Type B pancreatic cell (in vitro differentiated cells): ENCODE measurements around the gene MEPCE. TPM values are rescaled to one million over a fixed set of nuclear protein-coding genes. Genes with fewer than 3 reads are reported as not detected.

ENCODE experiments used
- DNase-seq: peaks from one replicate; pipeline ENCODE4 v3.0.0; 2021; ENCODE audit warnings: mixed read lengths; ENCODE audit not compliant: unreplicated experiment; ENCODE audit errors: extremely low spot score
- H3K27ac Mint-ChIP-seq: 2 replicates; pipeline ENCODE4 v1.8.0; 2021; ENCODE audit warnings: mild to moderate bottlenecking, mixed read lengths
- H3K27me3 Mint-ChIP-seq: 2 replicates; pipeline ENCODE4 v1.8.0; 2021; ENCODE audit warnings: mixed read lengths
- H3K36me3 Mint-ChIP-seq: 2 replicates; pipeline ENCODE4 v1.8.0; 2021; ENCODE audit warnings: mixed read lengths
- H3K4me1 Mint-ChIP-seq: one replicate; pipeline ENCODE4 v1.8.0; 2021; ENCODE audit warnings: mixed read lengths; ENCODE audit not compliant: unreplicated experiment
- H3K4me3 Mint-ChIP-seq: 2 replicates; pipeline ENCODE4 v1.8.0; 2021; ENCODE audit warnings: mild to moderate bottlenecking, mixed read lengths
- H3K9me3 Mint-ChIP-seq: 2 replicates; pipeline ENCODE4 v1.8.0; 2021; ENCODE audit warnings: mixed read lengths
- total RNA-seq: library from RNA; stranded (reverse); gene quantifications from 2 replicates; pipeline ENCODE4 v1.2.1, GENCODE V29; 2021; ENCODE audit warnings: low replicate concordance
- TF ChIP-seq, protein P1 (sequence below): fragments of 200-600 bp; sonication (generic); conservative IDR thresholded peaks from 2 replicates; pipeline ENCODE4 v1.5.0; 2021; ENCODE audit warnings: antibody characterized with exemption, mild to moderate bottlenecking

The MEPCE gene
- total RNA-seq, 1 donor from 2014 or later, result 36.6 TPM

DNA sequence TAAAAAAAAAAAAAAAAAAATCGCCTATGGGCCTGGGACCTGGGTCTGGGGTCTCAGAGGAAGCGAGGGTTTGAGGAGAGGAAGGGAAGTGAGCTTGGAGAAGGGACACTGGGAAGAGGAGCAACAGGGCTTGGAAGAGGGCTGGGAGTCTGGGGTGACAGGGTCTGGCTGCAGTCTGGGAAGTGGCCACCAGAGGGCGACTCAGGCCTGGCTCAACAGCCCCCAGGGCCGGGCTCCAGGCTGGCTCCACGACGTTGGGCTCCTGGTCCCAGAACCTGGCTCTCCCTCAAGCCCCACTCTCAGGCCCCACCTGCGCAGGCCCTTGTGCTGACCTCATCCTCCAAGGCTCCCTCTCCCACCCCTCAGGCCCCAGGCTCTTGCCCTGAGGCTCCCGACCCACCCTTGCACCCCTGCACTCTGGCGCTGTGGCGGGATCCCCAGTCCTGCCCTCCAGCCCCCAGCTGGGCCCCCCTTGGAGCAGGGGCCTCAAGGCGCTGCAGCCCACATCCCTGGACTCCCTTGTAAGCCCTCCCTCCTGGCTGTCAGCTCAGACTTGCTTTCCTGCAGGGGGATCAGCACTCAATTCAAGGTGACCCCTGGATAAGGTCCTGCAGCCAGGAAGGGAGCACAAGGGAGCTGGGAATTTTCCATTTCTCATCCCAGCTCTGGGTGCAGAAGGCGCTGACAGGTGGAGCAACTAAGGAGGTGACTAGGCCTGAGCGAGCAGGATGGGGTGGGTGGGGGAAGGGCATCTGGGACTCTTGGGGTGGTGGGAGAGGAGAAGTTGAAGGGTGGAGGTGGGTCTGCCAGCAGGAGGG lies 39.8 kb downstream of the MEPCE start:
- Mint-ChIP-seq H3K27me3 (no peaks in the 10 kb centered on the region), H3K4me1 (no peaks in the 10 kb centered on the region), H3K27ac (no peak overlapping the region), H3K36me3 (no peaks in the 10 kb centered on the region), H3K4me3 (no peak overlapping the region), H3K9me3 (no peaks in the 10 kb centered on the region)
- peak; percentile 89 for DNase-seq
- TF ChIP-seq, protein P1, sequence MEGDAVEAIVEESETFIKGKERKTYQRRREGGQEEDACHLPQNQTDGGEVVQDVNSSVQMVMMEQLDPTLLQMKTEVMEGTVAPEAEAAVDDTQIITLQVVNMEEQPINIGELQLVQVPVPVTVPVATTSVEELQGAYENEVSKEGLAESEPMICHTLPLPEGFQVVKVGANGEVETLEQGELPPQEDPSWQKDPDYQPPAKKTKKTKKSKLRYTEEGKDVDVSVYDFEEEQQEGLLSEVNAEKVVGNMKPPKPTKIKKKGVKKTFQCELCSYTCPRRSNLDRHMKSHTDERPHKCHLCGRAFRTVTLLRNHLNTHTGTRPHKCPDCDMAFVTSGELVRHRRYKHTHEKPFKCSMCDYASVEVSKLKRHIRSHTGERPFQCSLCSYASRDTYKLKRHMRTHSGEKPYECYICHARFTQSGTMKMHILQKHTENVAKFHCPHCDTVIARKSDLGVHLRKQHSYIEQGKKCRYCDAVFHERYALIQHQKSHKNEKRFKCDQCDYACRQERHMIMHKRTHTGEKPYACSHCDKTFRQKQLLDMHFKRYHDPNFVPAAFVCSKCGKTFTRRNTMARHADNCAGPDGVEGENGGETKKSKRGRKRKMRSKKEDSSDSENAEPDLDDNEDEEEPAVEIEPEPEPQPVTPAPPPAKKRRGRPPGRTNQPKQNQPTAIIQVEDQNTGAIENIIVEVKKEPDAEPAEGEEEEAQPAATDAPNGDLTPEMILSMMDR, result peak; percentile 92

DNA sequence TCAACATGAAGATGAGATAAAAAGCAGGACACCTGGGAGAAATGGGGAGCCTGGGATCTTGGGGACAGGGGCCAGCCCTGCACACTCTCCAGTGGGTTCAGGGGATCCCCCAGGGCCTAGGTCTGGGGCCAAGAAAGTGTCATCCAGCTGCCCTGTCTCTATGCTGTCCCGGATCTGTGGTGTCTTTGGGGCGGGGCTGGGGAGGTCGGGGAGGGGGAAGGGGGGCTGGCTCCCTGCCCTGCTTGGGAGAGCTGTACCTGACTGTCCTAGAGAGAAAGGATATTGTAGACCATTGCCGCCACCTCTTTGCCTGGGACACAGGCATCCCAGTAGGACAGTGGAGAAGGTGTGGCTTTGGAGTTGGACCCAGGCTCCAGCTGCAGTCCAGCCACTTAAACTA lies 41.4 kb downstream of the MEPCE start:
- TF ChIP-seq, protein P1, result no peak
- Mint-ChIP-seq H3K9me3 (no peaks in the 10 kb centered on the region), H3K4me1 (peaks cover 10% of the 10 kb centered on the region), H3K27me3 (no peaks in the 10 kb centered on the region), H3K4me3 (no peak overlapping the region), H3K27ac (peak overlapping the region; percentile 67), H3K36me3 (no peaks in the 10 kb centered on the region)
- no peak for DNase-seq

DNA sequence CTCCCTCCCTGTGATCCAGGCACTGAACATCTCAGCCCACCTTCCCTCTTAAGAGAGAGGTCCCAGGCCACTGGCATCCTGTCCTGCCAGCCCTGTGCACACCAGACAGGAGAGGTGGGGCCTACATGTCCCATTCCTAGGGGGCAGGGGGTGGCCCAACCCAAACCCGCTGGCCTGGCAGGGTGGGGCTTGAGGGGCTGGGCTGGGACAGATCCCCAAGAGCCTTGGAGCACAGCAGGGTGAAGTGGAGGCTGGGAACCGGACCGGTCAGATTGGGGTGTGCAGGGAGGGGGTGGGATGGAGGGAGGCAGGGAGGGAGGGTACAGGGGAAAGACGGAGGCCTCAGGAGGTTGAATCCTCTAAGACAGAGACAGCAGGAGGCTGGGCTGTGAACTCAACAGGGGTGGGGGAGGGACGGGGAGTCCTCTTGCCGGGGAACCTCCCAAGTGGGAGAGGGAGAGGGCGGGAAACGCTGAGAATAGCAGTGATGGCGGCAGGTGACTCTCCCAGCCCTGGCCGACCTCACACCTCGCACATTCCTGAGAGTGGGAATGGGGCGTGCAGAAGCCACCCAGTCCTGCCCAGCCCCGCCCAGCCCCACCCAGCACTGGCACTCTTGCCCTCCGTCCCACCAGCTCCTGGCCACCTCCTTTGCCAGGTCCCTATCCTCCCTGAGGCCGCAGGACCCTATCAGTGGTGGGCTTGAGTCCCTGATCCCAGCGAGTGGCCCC lies 42.7 kb downstream of the MEPCE start:
- DNase-seq, result no peak
- Mint-ChIP-seq H3K9me3 (no peaks in the 10 kb centered on the region), H3K4me1 (peaks cover 13% of the 10 kb centered on the region), H3K36me3 (no peaks in the 10 kb centered on the region), H3K27me3 (no peaks in the 10 kb centered on the region), H3K4me3 (no peak overlapping the region), H3K27ac (no peak overlapping the region)
- TF ChIP-seq, protein P1, result no peak

DNA sequence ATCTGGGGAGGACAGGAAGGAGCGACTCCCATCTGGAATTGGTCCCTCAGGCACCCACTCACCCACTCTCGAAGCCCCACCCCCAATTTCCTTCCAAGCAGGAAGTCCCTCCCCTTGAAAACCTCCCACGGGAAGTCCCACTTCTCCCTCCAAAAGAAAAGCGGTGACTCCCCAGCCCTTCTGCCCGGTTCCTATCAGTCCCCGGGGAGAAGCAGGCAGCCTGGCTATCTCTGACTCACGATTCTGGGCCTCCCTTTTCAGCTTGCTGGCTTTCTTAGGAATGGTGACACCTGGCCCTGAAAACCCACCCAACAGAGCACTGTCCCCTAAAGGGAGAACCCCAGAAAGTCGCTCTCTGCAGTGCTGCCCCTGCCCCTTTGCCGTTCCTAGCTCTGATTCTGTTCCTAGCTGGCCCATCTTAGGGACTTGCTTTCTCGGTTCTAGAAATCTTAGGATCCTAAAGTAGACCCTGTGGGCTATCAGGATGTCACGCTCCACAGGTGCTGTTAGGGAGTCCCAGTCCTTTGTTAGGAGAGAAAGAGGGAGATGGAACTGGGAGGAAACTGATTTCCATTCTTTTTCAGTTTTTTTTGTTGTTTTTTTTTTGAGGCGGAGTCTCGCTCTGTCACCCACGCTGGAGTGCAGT lies 43.3 kb downstream of the MEPCE start:
- TF ChIP-seq, protein P1, result no peak
- Mint-ChIP-seq H3K9me3 (no peaks in the 10 kb centered on the region), H3K27ac (peak overlapping the region; percentile 56), H3K4me1 (peaks cover 13% of the 10 kb centered on the region), H3K27me3 (no peaks in the 10 kb centered on the region), H3K4me3 (peak overlapping the region; percentile 39), H3K36me3 (no peaks in the 10 kb centered on the region)
- no peak for DNase-seq

DNA sequence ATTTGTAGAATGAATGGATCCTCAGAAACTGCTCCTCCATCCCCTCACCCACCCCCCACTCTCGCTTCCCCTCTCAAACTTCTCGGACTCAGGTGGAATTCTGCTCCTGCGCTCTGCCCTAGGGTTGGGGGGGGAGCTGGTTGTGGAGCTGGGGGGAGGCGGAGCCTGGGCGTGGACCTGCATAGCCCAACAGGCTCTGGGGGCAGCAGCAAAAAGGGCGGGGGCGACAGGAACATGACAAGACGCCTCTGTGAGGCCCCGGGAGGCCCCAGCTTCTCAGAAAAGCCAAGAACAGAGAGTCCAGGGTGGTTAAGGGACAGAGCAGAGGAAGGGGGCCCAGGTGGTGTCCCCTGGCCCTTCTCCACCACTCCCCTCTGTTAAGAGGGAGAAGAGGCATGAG lies 45.9 kb downstream of the MEPCE start:
- TF ChIP-seq, protein P1, result no peak
- Mint-ChIP-seq H3K4me1 (peaks cover 17% of the 10 kb centered on the region), H3K9me3 (no peaks in the 10 kb centered on the region)

More for the DNA sequence above, 45.9 kb downstream of the MEPCE start:
- H3K36me3 Mint-ChIP-seq, result no peaks in the 10 kb centered on the region
- H3K4me3 Mint-ChIP-seq, result peak overlapping the region; percentile 89
- DNase-seq, result no peak
- no peaks in the 10 kb centered on the region for H3K27me3 Mint-ChIP-seq
- peak overlapping the region; percentile 75 for H3K27ac Mint-ChIP-seq
